MM.1S (cell line): ENCODE measurements around the gene ITGB1.

ENCODE experiments used
- EZH2 ChIP-seq: fragments of 300-600 bp; sonication (generic); optimal IDR thresholded peaks from 2 replicates; pipeline ENCODE3; 2017; ENCODE audit warnings: low read depth, mild to moderate bottlenecking, antibody characterized with exemption, low read length, mixed read lengths
- TF ChIP-seq, protein P1 (sequence below): fragments of 300-600 bp; sonication (generic); IDR thresholded peaks from 2 replicates; pipeline ENCODE4 v1.5.1; 2016; ENCODE audit warnings: antibody characterized with exemption, low read length, mixed read lengths

DNA sequence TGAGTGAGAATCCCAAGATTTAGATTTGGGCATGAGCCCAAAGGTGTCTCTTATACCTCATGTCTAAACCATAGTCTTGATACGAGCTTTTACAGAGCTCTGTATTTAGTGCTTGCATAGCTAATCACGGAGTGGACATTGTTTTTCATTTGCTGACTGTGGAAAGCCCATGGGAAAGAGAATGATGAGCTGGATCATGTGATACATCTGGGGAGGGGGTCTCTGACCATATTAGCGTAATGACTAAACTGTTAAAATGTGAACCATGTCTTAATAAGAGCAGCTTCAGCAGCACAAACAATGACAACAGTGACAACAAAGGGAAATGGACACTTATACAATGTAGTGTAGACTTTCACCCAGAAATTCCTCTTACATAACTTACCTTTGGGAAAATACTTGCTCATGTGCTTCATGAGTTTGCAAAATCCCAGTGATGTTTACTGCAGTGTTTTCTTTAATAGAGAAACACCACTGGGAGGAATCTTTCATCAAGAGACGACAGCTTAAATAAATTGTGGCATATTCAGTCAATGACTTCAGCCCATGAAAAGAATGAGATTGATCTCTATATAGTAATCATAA lies 44.0 kb upstream of the ITGB1 start:
- TF ChIP-seq EZH2: no peak
- TF ChIP-seq, protein P1, sequence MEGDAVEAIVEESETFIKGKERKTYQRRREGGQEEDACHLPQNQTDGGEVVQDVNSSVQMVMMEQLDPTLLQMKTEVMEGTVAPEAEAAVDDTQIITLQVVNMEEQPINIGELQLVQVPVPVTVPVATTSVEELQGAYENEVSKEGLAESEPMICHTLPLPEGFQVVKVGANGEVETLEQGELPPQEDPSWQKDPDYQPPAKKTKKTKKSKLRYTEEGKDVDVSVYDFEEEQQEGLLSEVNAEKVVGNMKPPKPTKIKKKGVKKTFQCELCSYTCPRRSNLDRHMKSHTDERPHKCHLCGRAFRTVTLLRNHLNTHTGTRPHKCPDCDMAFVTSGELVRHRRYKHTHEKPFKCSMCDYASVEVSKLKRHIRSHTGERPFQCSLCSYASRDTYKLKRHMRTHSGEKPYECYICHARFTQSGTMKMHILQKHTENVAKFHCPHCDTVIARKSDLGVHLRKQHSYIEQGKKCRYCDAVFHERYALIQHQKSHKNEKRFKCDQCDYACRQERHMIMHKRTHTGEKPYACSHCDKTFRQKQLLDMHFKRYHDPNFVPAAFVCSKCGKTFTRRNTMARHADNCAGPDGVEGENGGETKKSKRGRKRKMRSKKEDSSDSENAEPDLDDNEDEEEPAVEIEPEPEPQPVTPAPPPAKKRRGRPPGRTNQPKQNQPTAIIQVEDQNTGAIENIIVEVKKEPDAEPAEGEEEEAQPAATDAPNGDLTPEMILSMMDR: no peak
